ENCODE results near the gene CADPS.

CADPS gene

DNA sequence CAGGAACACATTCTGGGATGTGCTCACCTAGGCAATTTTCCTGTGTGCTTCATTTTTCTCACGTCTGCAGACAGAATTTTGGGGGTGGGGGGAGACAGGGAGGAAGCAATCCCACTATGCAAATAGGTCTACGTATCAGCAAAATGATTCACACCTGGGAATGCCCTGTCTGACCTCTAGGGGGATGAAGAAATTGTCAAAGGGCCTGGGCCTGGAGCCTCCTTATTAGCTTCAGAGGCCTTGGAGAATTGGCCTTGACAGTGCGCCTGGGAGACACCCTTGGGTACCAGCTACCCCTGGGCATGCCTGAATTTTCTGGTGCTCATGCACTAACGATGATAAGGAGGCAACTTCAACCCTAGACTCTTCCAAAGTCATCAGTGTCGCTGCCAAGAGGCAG is 207.5 kb downstream of the CADPS start:
- TF ChIP-seq, protein P1, sequence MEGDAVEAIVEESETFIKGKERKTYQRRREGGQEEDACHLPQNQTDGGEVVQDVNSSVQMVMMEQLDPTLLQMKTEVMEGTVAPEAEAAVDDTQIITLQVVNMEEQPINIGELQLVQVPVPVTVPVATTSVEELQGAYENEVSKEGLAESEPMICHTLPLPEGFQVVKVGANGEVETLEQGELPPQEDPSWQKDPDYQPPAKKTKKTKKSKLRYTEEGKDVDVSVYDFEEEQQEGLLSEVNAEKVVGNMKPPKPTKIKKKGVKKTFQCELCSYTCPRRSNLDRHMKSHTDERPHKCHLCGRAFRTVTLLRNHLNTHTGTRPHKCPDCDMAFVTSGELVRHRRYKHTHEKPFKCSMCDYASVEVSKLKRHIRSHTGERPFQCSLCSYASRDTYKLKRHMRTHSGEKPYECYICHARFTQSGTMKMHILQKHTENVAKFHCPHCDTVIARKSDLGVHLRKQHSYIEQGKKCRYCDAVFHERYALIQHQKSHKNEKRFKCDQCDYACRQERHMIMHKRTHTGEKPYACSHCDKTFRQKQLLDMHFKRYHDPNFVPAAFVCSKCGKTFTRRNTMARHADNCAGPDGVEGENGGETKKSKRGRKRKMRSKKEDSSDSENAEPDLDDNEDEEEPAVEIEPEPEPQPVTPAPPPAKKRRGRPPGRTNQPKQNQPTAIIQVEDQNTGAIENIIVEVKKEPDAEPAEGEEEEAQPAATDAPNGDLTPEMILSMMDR (IDR thresholded peaks at IDR 0.05; ENCODE audit: low read depth, low read length) = no peak
- H3K4me3 ChIP-seq (ENCODE audit: low read depth, low read length) = no peak overlapping the region

DNA sequence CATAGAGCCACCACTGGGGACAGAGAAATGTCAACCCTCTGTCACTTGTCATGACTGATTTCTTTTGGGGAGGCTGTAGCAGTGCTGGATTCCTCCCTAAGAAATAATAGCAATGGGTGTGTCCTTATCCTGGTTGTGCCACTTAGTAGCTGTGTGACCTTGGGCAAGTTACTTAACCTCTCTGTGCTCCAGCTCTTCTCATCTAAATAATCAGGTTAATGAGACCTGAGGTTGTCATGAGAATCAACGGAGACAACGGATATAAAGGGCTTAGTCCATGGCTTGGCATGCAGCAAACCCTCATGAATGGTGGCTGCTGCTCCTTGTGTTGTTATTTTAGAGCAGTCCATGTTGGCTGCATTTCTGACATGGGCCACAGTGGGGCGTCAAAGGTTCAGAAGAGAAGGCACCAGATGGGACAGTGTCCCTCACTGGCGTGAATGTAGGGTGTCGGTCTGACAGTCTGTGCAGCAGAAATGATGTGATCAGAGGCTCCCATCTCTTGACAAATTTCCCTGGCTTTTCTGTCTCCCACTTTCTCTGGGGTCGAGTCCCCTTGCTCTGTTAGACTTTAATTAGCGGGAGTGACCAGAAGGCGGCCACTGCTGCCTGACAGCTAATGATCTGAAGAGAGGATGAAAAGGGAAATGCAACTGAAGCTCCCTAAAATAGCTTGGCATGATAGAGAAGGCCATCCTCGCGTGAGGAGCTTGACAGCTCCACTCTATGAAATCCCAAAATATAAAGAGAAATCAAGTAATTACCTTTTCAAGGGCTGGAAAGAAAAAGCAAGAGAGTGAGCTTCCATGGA is 209.4 kb downstream of the CADPS start:
- TF ChIP-seq, protein P1 (IDR thresholded peaks at IDR 0.05; ENCODE audit: low read depth, low read length) = peak; percentile 39; the same call in 1 of the 2 replicates
- H3K4me3 ChIP-seq (ENCODE audit: low read depth, low read length) = no peak overlapping the region

DNA sequence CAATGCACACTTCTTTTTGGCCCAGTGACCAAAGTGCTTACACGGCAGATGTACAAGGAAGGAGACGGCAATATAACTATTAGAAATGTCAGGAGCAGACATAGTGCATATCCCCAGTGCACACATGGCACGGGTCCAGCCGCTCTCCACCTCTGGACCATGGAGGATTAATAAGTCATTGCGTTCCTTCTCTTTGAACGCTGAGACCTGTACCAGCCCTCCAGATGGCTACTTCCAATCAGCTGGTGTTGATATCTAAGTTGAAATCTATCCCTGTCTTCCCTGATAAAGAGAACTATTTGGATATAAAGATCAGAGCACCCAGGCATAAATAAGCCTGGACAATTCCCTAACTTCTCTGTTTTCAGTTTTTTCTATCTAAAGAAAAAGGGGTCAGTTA is 212.5 kb downstream of the CADPS start:
- TF ChIP-seq, protein P1 (IDR thresholded peaks at IDR 0.05; ENCODE audit: low read depth, low read length) = no peak
- H3K4me3 ChIP-seq (ENCODE audit: low read depth, low read length) = no peak overlapping the region

- TF ChIP-seq, protein P1 (IDR thresholded peaks at IDR 0.05; ENCODE audit: low read depth, low read length) = no peak
- H3K4me3 ChIP-seq (ENCODE audit: low read depth, low read length) = no peak overlapping the region
Measured at GRCh38 chr3:62659660-62660059, 215.6 kb downstream of the CADPS start.

DNA sequence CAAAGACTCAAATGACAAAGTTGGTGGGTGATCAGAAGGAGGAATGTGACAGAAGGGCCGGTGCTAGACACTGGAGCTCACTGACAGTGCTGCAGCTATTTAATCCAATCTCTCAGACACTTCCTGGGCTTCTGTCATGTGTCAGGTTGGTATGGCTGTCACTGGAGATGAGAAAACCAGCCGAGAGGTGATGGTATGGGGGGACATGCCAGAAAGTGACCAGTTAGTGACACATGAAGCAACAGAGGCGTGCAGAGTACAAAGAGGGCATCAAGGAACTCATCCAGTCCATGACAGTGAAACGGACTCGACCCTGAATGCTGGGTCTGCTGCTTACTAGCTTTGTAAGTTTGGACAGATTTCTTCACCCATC is 219.5 kb downstream of the CADPS start:
- H3K4me3 ChIP-seq (ENCODE audit: low read depth, low read length) = no peak overlapping the region
- TF ChIP-seq, protein P1 (IDR thresholded peaks at IDR 0.05; ENCODE audit: low read depth, low read length) = no peak

GRCh38 chr3:62655056-62655690 is 220.0 kb downstream of the CADPS start:
- H3K4me3 ChIP-seq (ENCODE audit: low read depth, low read length) = no peak overlapping the region
- TF ChIP-seq, protein P1 (IDR thresholded peaks at IDR 0.05; ENCODE audit: low read depth, low read length) = no peak

- TF ChIP-seq, protein P1 (IDR thresholded peaks at IDR 0.05; ENCODE audit: low read depth, low read length) = no peak
- H3K4me3 ChIP-seq (ENCODE audit: low read depth, low read length) = no peak overlapping the region
Measured at GRCh38 chr3:62653796-62654195, 221.4 kb downstream of the CADPS start.

Data from WI38 (cell line).